Stimulated activated CD8-positive, alpha-beta memory T cell treated with anti-CD3 and anti-CD28 coated beads, Interleukin-12 subunit alpha, Interleukin-12 subunit beta, amount 100 ng/mL, for 1 hour (primary cell): ENCODE data around the gene CTXN1.

Experiments
- DNase-seq: peaks from one replicate; pipeline ENCODE4 v3.0.0-alpha.2; 2020; ENCODE audit warnings: low read depth

Gene CTXN1

GRCh38 chr19:7914099-7914498, 11.8 kb downstream of the CTXN1 start:
- no peak for DNase-seq

GRCh38 chr19:7913652-7914051, 12.3 kb downstream of the CTXN1 start:
- no peak for DNase-seq

- no peak for DNase-seq
These were observed 13.0 kb downstream of the CTXN1 start for GRCh38 chr19:7912697-7913564.

GRCh38 chr19:7912144-7912696, 13.7 kb downstream of the CTXN1 start:
- no peak for DNase-seq

GRCh38 chr19:7911508-7912143, 14.3 kb downstream of the CTXN1 start:
- no peak for DNase-seq

- no peak for DNase-seq
These were observed 15.4 kb downstream of the CTXN1 start for GRCh38 chr19:7910321-7911161.

- no peak for DNase-seq
These were observed 16.4 kb downstream of the CTXN1 start for GRCh38 chr19:7909471-7910067.

GRCh38 chr19:7908742-7909461, 17.0 kb downstream of the CTXN1 start:
- no peak for DNase-seq

GRCh38 chr19:7908078-7908699, 17.7 kb downstream of the CTXN1 start:
- no peak for DNase-seq

- DNase-seq, result no peak
These were observed 18.4 kb downstream of the CTXN1 start for GRCh38 chr19:7907544-7907943.

GRCh38 chr19:7907122-7907521, 18.8 kb downstream of the CTXN1 start:
- no peak for DNase-seq

- no peak for DNase-seq
These were observed 20.1 kb downstream of the CTXN1 start for GRCh38 chr19:7905859-7906258.

- DNase-seq, result no peak
These were observed 20.7 kb downstream of the CTXN1 start for GRCh38 chr19:7905268-7905667.

GRCh38 chr19:7904074-7905020, 21.6 kb downstream of the CTXN1 start:
- DNase-seq, result peak; percentile 36

- DNase-seq, result peak; percentile 100
These were observed 22.5 kb downstream of the CTXN1 start, which contains the start of gene MAP2K7 for GRCh38 chr19:7903244-7904073. TSS of gene MAP2K7 (plus strand) at chr19:7903877. CDS start at chr19:7903945, 68 bp downstream.

GRCh38 chr19:7902796-7903243, 23.1 kb downstream of the CTXN1 start:
- no peak for DNase-seq

GRCh38 chr19:7901337-7901736, 24.6 kb downstream of the CTXN1 start:
- DNase-seq, result no peak

- DNase-seq, result no peak
These were observed 25.0 kb downstream of the CTXN1 start for GRCh38 chr19:7900931-7901330.
